Measurements from ENCODE around the gene SLC26A2.

GRCh38 chr5:149942199-149942598 is 18.4 kb upstream of the SLC26A2 start:
- no peak for TF ChIP-seq CTCF (IDR thresholded peaks at IDR 0.05; ENCODE audit: poor library complexity)
- TF ChIP-seq EZH2phosphoT487 (IDR thresholded peaks at IDR 0.05; ENCODE audit: low read depth, severe bottlenecking, unreplicated experiment): no peak
- TF ChIP-seq EZH2 (IDR thresholded peaks at IDR 0.05; ENCODE audit: borderline replicate concordance): no peak
